Lower leg skin (tissue), 4 donors: Measurements from ENCODE around the gene PRR9. TPM values are rescaled to one million over a fixed set of nuclear protein-coding genes. Genes with fewer than 3 reads are reported as not detected.

Experiments used
- DNase-seq, 2 donors: peaks; one replicate each; pipeline ENCODE4 v3.0.0-alpha.2; 2019; ENCODE audit warnings: low spot score in 2 of 2
- H3K4me3 ChIP-seq: fragments of 200-600 bp; sonication (generic); 2 replicates; pipeline ENCODE4 v1.5.1; 2017; ENCODE audit warnings: mild to moderate bottlenecking, low read depth; ENCODE audit not compliant: poor library complexity, severe bottlenecking
- CTCF ChIP-seq, 3 donors: fragments of 450-650 bp; IDR thresholded peaks; one replicate each; pipeline ENCODE4 v1.5.1; 2016; ENCODE audit warnings: antibody characterized with exemption in 3 of 3, mild to moderate bottlenecking in 3 of 3, moderate library complexity in 2 of 3
- POLR2A ChIP-seq, 2 donors: fragments of 450-650 bp; IDR thresholded peaks; one replicate each; pipeline ENCODE4 v1.6.1; 2016 to 2017; ENCODE audit warnings: antibody characterized with exemption in 2 of 2, mild to moderate bottlenecking in 1 of 2, moderate library complexity in 1 of 2
- WGBS, 2 donors: methylation state at CpG; one replicate each; pipeline ENCODE4 v1.1.5; 2018; 5-methylcytosine and 5-hydroxymethylcytosine counted together
- intact Hi-C: fragments of 100-400 bp; cut with DNase I; formaldehyde crosslinking; loops from one replicate; pipeline ENCODE4 v1.15.0; 2023; ENCODE audit warnings: low total_unique reads
- total RNA-seq, 4 donors: library from RNA; depleted of rRNA; stranded (reverse); fragments of >200 nt; gene quantifications; one replicate each; pipeline ENCODE4 v1.1.0, GENCODE V29; 2016

Gene PRR9
- total RNA-seq, 4 donors from 2014 or later: 0.34 to 46.0 (median 0.91) TPM

- no peak for TF ChIP-seq CTCF (IDR thresholded peaks at IDR 0.05)
- no peak for TF ChIP-seq POLR2A (IDR thresholded peaks at IDR 0.05)
- no peak overlapping the region for H3K4me3 ChIP-seq
- intact Hi-C loops: no loop called here
- WGBS, 2 donors: 63 to 67% methylated on average over 2 of the region's 2 CpGs
- DNase-seq: no peak
Observed at GRCh38 chr1:153231785-153232184, 14.4 kb downstream of the PRR9 start.

- no peak for DNase-seq
- intact Hi-C loops: no loop called here
- H3K4me3 ChIP-seq: no peak overlapping the region
- WGBS, 2 donors: 56 to 63% methylated on average over 3 of the region's 3 CpGs
- TF ChIP-seq CTCF (IDR thresholded peaks at IDR 0.05): no peak
- no peak for TF ChIP-seq POLR2A (IDR thresholded peaks at IDR 0.05)
Observed at GRCh38 chr1:153232553-153232952, 15.2 kb downstream of the PRR9 start.

- WGBS, 2 donors: 78 to 83% methylated on average over 1 of the region's 1 CpG
- H3K4me3 ChIP-seq: no peak overlapping the region
- intact Hi-C loops: no loop called here
- DNase-seq: no peak
- TF ChIP-seq POLR2A (IDR thresholded peaks at IDR 0.05): no peak
- no peak for TF ChIP-seq CTCF (IDR thresholded peaks at IDR 0.05)
Observed at GRCh38 chr1:153233448-153233847, 16.1 kb downstream of the PRR9 start.

GRCh38 chr1:153238527-153238926 lies 21.1 kb downstream of the PRR9 start:
- 30 to 50% methylated on average over 2 of the region's 2 CpGs for WGBS, 2 donors
- no peak for DNase-seq
- intact Hi-C loops: no loop called here
- TF ChIP-seq POLR2A (IDR thresholded peaks at IDR 0.05) (no peak), CTCF (IDR thresholded peaks at IDR 0.05) (no peak)
- no peak overlapping the region for H3K4me3 ChIP-seq

- H3K4me3 ChIP-seq: no peak overlapping the region
- intact Hi-C loops: no loop called here
- no peak for TF ChIP-seq CTCF (IDR thresholded peaks at IDR 0.05)
- TF ChIP-seq POLR2A (IDR thresholded peaks at IDR 0.05): no peak
- 69 to 82% methylated on average over 1 of the region's 1 CpG for WGBS, 2 donors
- no peak for DNase-seq
Observed at GRCh38 chr1:153242160-153242559, 24.8 kb downstream of the PRR9 start.

GRCh38 chr1:153245466-153245865 lies 28.1 kb downstream of the PRR9 start:
- no peak overlapping the region for H3K4me3 ChIP-seq
- no peak for DNase-seq
- intact Hi-C loops: no loop called here
- WGBS, 2 donors: 87 to 89% methylated on average over 4 of the region's 4 CpGs
- TF ChIP-seq POLR2A (IDR thresholded peaks at IDR 0.05): no peak
- no peak for TF ChIP-seq CTCF (IDR thresholded peaks at IDR 0.05)
